Trophoblast cell (in vitro differentiated cells and primary cell): ENCODE results near the gene ZNF33B.

Experiments
- DNase-seq, 2 donors: peaks; one replicate each; pipeline ENCODE4 v3.0.0-alpha.2; 2016
- H2AFZ ChIP-seq: 2 replicates; pipeline ENCODE4 v1.6.1; 2013; ENCODE audit warnings: low read length, moderate library complexity, mild to moderate bottlenecking; ENCODE audit not compliant: insufficient read depth, poor library complexity
- H2AK5ac ChIP-seq: 2 replicates; pipeline ENCODE4 v1.6.1; 2013; ENCODE audit warnings: mild to moderate bottlenecking, low read length
- H2BK120ac ChIP-seq: 2 replicates; pipeline ENCODE4 v1.6.1; 2013; ENCODE audit warnings: low read length, mild to moderate bottlenecking, moderate library complexity; ENCODE audit not compliant: insufficient read depth, poor library complexity
- H2BK12ac ChIP-seq: 2 replicates; pipeline ENCODE4 v1.6.1; 2013; ENCODE audit warnings: mild to moderate bottlenecking, low read length, moderate library complexity
- H2BK5ac ChIP-seq: 2 replicates; pipeline ENCODE4 v1.6.1; 2013; ENCODE audit warnings: low read length, low read depth, moderate library complexity, mild to moderate bottlenecking; ENCODE audit not compliant: poor library complexity
- H3K14ac ChIP-seq: 2 replicates; pipeline ENCODE4 v1.6.1; 2013; ENCODE audit warnings: mild to moderate bottlenecking, low read length
- H3K18ac ChIP-seq: 2 replicates; pipeline ENCODE4 v1.6.1; 2013; ENCODE audit warnings: mild to moderate bottlenecking, low read length
- H3K23ac ChIP-seq: 2 replicates; pipeline ENCODE4 v1.6.1; 2013; ENCODE audit warnings: low read length
- H3K27ac ChIP-seq: 2 replicates; pipeline ENCODE4 v1.5.1; 2013; ENCODE audit warnings: low read depth, mild to moderate bottlenecking, inconsistent platforms, low read length, moderate library complexity
- H3K27me3 ChIP-seq: 2 replicates; pipeline ENCODE4 v1.6.1; 2013; ENCODE audit warnings: inconsistent platforms, mild to moderate bottlenecking, low read length, moderate library complexity; ENCODE audit not compliant: insufficient read depth
- H3K36me3 ChIP-seq, 2 experiments: 1 replicate in 1 of 2; 2 replicates in 1 of 2; pipeline ENCODE4 v1.6.1; 2013; ENCODE audit warnings: low read length in 2 of 2, mild to moderate bottlenecking in 2 of 2, moderate library complexity in 1 of 2; ENCODE audit not compliant: insufficient read depth in 2 of 2, control insufficient read depth in 1 of 2
- H3K4ac ChIP-seq: 2 replicates; pipeline ENCODE4 v1.6.1; 2013; ENCODE audit warnings: low read depth, mild to moderate bottlenecking, low read length, moderate library complexity
- H3K4me1 ChIP-seq, 2 experiments: 1 replicate in 1 of 2; 2 replicates in 1 of 2; pipeline ENCODE4 v1.6.1; 2013; ENCODE audit warnings: low read length in 2 of 2, mild to moderate bottlenecking in 2 of 2, moderate library complexity in 1 of 2; ENCODE audit not compliant: insufficient read depth in 2 of 2, control insufficient read depth in 1 of 2
- H3K4me2 ChIP-seq: 2 replicates; pipeline ENCODE4 v1.6.1; 2013; ENCODE audit warnings: inconsistent platforms, mild to moderate bottlenecking, low read length, moderate library complexity
- H3K4me3 ChIP-seq: 2 replicates; pipeline ENCODE4 v1.5.1; 2013; ENCODE audit warnings: mild to moderate bottlenecking, low read depth, low read length, inconsistent platforms
- H3K79me1 ChIP-seq: one replicate; pipeline ENCODE4 v1.6.1; 2013; ENCODE audit warnings: low read length
- H3K79me2 ChIP-seq: 2 replicates; pipeline ENCODE4 v1.6.1; 2013; ENCODE audit warnings: low read length, mild to moderate bottlenecking; ENCODE audit not compliant: control insufficient read depth, insufficient read depth, poor library complexity
- H3K9ac ChIP-seq: 2 replicates; pipeline ENCODE4 v1.6.1; 2013; ENCODE audit warnings: mild to moderate bottlenecking, low read length
- H3K9me3 ChIP-seq: 2 replicates; pipeline ENCODE4 v1.6.1; 2013; ENCODE audit warnings: low read depth, mild to moderate bottlenecking, control low read depth, inconsistent platforms, low read length; ENCODE audit not compliant: insufficient read depth
- H4K12ac ChIP-seq: 2 replicates; pipeline ENCODE4 v1.6.1; 2013; ENCODE audit warnings: low read depth, mild to moderate bottlenecking, low read length, moderate library complexity
- H4K8ac ChIP-seq: 2 replicates; pipeline ENCODE4 v1.6.1; 2013; ENCODE audit warnings: low read depth, mild to moderate bottlenecking, low read length, moderate library complexity
- H4K91ac ChIP-seq: one replicate; pipeline ENCODE4 v1.6.1; 2013; ENCODE audit warnings: low read depth, mild to moderate bottlenecking, low read length, moderate library complexity
- WGBS: extraction: QIAGEN DNeasy Blood & Tissue Kit; methylation state at CpG from one replicate; pipeline ENCODE4 v1.1.7; 2013; ENCODE audit warnings: missing lambda C conversion rate; ENCODE audit not compliant: insufficient read length, insufficient coverage; ENCODE audit errors: extremely low coverage; 5-methylcytosine and 5-hydroxymethylcytosine counted together

ZNF33B gene

GRCh38 chr10:42640610-42641229, 2.4 kb upstream of the ZNF33B start:
- Histone ChIP-seq H3K4me1 (peaks cover 3% of the 10 kb centered on the region in 2 experiments), H3K36me3 (peaks cover 0 to 4% of the 10 kb centered on the region in 2 experiments), H2AK5ac (no peak overlapping the region), H3K27ac (no peak overlapping the region), H3K18ac (no peak overlapping the region), H3K4me3 (no peak overlapping the region), H3K27me3 (no peaks in the 10 kb centered on the region), H4K8ac (peak overlapping the region; percentile 11), H3K79me1 (peaks cover 13% of the 10 kb centered on the region), H3K4ac (no peak overlapping the region), H3K79me2 (peaks cover 6% of the 10 kb centered on the region), H3K14ac (no peak overlapping the region), H3K9me3 (no peaks in the 10 kb centered on the region), H2BK120ac (peak overlapping the region; percentile 23), H2BK12ac (no peak overlapping the region), H4K91ac (peak overlapping the region; percentile 28), H3K23ac (no peak overlapping the region), H3K4me2 (no peak overlapping the region), H2BK5ac (no peak overlapping the region), H4K12ac (no peak overlapping the region), H3K9ac (no peak overlapping the region), H2AFZ (no peak overlapping the region)
- DNase-seq, result peak; percentile 76 to 87
- no CpG with 5 or more reads among the region's 8 CpGs for WGBS

- Histone ChIP-seq H2BK5ac (peak overlapping the region; percentile 3), H3K9me3 (no peaks in the 10 kb centered on the region), H3K27ac (peak overlapping the region; percentile 7), H4K12ac (peak overlapping the region; percentile 90), H4K8ac (peak overlapping the region; percentile 88), H4K91ac (peak overlapping the region; percentile 50), H3K4me1 (no peaks in the 10 kb centered on the region), H2BK120ac (no peak overlapping the region), H2AFZ (peak overlapping the region; percentile 76), H3K14ac (peak overlapping the region; percentile 53), H3K79me1 (peaks cover 9% of the 10 kb centered on the region), H3K9ac (peak overlapping the region; percentile 30), H3K4me3 (peak overlapping the region; percentile 76), H3K4ac (no peak overlapping the region), H3K36me3 (peaks cover 0 to 4% of the 10 kb centered on the region in 2 experiments), H3K27me3 (no peaks in the 10 kb centered on the region), H2BK12ac (no peak overlapping the region), H3K23ac (no peak overlapping the region), H3K4me2 (peak overlapping the region; percentile 66), H3K79me2 (peaks cover 6% of the 10 kb centered on the region), H3K18ac (no peak overlapping the region), H2AK5ac (no peak overlapping the region)
- no peak for DNase-seq
- WGBS, result no CpG with 5 or more reads among the region's 6 CpGs
Observed at GRCh38 chr10:42638821-42639270, 476 bp upstream of the ZNF33B start.

GRCh38 chr10:42637648-42638054, 719 bp downstream of the ZNF33B start:
- Histone ChIP-seq H3K27me3 (no peaks in the 10 kb centered on the region), H3K9me3 (no peaks in the 10 kb centered on the region), H3K9ac (peak overlapping the region; percentile 74), H2BK12ac (no peak overlapping the region), H3K4me1 (no peaks in the 10 kb centered on the region), H2AFZ (peak overlapping the region; percentile 48), H3K4ac (no peak overlapping the region), H3K27ac (peak overlapping the region; percentile 12), H3K4me2 (peak overlapping the region; percentile 66), H3K23ac (no peak overlapping the region), H4K91ac (peak overlapping the region; percentile 58), H3K79me2 (peaks cover 6% of the 10 kb centered on the region), H4K8ac (peak overlapping the region; percentile 97), H3K79me1 (peaks cover 9% of the 10 kb centered on the region), H2BK5ac (no peak overlapping the region), H2AK5ac (no peak overlapping the region), H3K36me3 (peaks cover 0 to 4% of the 10 kb centered on the region in 2 experiments), H3K4me3 (peak overlapping the region; percentile 73), H2BK120ac (no peak overlapping the region), H3K18ac (no peak overlapping the region), H4K12ac (peak overlapping the region; percentile 4), H3K14ac (peak overlapping the region; percentile 9)
- DNase-seq, result no peak
- WGBS, result no CpG with 5 or more reads among the region's 10 CpGs

- H4K12ac ChIP-seq, result no peak overlapping the region
- no peaks in the 10 kb centered on the region for H3K27me3 ChIP-seq
- H3K4me1 ChIP-seq, result no peaks in the 10 kb centered on the region
- no peak overlapping the region for H4K8ac ChIP-seq
- H4K91ac ChIP-seq, result no peak overlapping the region
- no peak overlapping the region for H2BK120ac ChIP-seq
- no peak for DNase-seq
- H3K9me3 ChIP-seq, result no peaks in the 10 kb centered on the region
- peak overlapping the region; percentile 96 for H3K4ac ChIP-seq
- H3K18ac ChIP-seq, result no peak overlapping the region
- no peak overlapping the region for H3K27ac ChIP-seq
- no peak overlapping the region for H3K23ac ChIP-seq
- H3K79me2 ChIP-seq, result peaks cover 6% of the 10 kb centered on the region
- H3K36me3 ChIP-seq, result peaks cover under 1 to 4% of the 10 kb centered on the region in 2 experiments
- no peak overlapping the region for H2BK12ac ChIP-seq
- H2AK5ac ChIP-seq, result no peak overlapping the region
- no peak overlapping the region for H2AFZ ChIP-seq
- peaks cover 9% of the 10 kb centered on the region for H3K79me1 ChIP-seq
- no peak overlapping the region for H3K4me3 ChIP-seq
- WGBS, result no CpG with 5 or more reads among the region's 3 CpGs
- H3K9ac ChIP-seq, result no peak overlapping the region
- H2BK5ac ChIP-seq, result no peak overlapping the region
- no peak overlapping the region for H3K4me2 ChIP-seq
- no peak overlapping the region for H3K14ac ChIP-seq
Observed at GRCh38 chr10:42637142-42637541, 1.2 kb downstream of the ZNF33B start.
